GM18517 (cell line): ENCODE data around the gene NDUFS5.
"Not testable (repeated sequence)": the region's sequence is repeated elsewhere in the genome, so short reads cannot be mapped to it uniquely, and the experiment has no call there.

ENCODE experiments used
- ATAC-seq: cut with Tn5 transposase; IDR thresholded peaks from one replicate; pipeline ENCODE4 v1.9.1; 2021; ENCODE audit warnings: mild to moderate bottlenecking, moderate library complexity; ENCODE audit not compliant: unreplicated experiment

The NDUFS5 gene

GRCh38 chr1:39061951-39062350 lies 35.8 kb downstream of the NDUFS5 start:
- ATAC-seq: no peak

- ATAC-seq: no peak
Measured at GRCh38 chr1:39063191-39063590, 37.0 kb downstream of the NDUFS5 start.

DNA sequence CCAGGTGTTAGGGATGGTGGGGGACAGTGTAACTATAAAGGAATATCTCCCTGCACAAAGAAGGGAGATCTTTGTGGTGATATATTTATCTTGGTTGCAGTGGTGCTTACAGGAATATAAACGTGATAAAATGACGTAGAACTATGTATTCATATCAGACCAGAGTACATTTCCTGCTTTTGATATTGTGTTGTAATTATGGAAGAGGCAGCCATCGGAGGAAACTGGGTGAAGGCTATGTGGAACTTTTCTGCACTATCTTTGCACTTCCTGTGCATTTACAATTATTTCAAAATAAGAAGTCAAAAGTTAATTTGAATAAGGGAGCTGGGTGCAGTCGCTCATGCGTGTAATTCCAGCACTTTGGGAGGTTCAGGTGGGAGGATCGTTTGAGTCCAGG lies 37.6 kb downstream of the NDUFS5 start:
- ATAC-seq: no peak

GRCh38 chr1:39065542-39065941 lies 39.4 kb downstream of the NDUFS5 start:
- ATAC-seq: no peak

DNA sequence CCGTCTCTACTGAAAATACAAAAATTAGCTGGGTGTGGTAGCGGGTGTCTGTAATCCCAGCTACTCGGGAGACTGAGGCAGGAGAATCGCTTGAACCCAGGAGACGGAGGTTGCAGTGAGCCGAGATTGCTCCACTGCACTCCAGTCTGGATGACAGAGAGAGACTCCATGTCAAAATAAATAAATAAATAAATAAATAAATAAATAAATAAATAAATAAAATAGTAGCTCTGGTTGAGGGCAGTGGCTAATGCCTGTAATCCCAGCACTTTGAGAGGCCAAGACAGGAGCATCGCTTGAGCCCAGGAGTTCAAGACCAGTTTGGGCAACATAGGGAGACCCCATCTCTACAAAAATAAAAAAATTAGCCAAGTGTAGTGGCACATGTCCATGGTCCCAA lies 42.1 kb downstream of the NDUFS5 start:
- ATAC-seq: not testable (repeated sequence)

DNA sequence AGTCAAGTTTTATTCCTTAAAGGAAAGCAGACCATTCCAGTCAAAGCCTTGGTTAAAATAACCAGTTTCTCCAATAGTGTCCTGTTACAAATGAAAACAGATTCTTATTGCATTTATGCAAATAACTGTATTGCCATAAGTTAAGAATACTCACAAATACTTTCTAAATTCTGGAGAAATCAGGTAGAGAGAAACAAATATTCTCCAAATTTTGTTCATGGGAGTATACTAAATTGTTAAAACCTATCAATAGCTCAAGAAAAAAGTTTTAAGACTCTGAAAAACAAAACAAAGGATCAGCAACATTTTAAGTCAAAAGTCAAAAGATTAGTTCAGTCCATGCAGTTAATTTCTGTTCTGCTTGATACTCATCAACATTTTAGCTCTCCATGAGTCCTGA lies 45.4 kb downstream of the NDUFS5 start:
- ATAC-seq: not testable (repeated sequence)

DNA sequence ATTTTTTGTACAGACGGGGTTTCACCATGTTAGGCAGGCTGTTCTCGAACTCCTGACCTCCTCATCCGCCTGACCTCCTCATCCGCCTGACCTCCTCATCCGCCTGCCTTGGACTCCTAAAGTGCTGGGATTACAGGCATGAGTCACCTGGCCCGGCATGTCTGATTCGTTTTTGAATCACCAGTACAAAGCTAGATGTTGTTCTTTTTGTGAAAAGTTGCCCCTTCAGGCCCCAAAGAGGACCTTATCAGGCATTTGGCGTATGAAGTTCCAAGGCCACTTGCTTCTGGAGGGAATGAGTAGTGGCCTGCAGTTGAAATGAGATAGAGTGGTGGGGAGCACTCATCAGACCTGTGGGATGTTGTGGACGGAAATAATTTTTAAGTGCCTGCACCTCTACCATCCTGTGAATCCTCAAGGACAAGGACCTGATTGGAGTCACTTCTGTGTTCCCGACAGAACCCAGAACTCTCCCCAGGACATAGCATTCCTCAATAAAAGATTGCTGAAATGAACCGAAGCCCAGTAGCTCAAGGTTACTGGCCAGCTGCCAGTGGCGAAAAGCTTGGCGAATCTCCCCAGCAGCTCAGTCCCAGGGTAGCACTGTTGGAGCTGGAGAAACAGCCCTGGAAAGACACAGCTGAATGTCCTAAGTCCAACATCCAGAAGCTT lies 50.1 kb downstream of the NDUFS5 start:
- ATAC-seq: no peak

DNA sequence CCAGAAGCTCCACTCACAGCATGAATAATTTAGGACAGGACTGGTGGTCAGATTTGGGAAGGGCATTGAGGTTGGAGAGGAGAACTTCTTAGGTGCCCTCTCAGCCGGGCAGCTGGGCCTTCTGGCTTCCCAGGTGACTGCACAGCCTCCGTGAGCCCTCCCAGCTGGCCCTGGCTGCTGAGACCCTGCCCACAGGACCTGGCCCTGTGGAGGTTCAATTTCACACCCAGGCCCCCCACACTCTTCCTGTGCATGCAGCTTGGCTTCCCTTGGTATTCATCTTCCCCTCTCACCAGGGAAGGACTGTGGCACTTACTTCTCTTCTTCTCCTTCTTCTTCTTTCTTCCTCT lies 50.6 kb downstream of the NDUFS5 start:
- ATAC-seq: no peak

DNA sequence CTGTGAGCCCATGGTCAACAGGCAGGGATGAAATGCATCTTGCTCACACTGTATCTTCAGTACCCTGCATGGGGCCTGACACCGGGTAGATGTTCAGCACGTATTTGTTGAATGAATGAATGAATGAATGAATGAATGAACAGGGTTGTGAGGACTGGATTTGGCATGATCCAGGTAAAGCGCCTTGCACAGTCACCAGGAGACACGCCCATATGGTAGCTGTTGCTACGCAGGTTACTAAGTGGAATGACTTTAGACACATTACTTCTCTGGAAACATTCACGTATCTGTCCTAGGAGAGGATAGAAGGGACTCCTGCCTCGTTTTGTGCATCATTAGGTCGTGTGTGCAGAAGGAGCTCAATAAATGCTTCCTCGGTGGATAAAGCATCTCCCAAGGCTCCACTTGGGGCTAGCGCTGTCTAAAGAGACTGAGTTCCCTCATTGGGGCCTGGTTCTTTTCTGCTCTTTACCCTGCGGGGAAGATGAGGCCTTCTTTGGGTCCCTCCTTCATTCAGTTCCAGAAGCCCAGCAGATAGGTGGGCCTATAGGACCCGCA lies 54.2 kb downstream of the NDUFS5 start:
- ATAC-seq: no peak

- ATAC-seq: no peak
Measured at GRCh38 chr1:39080831-39081270, 54.7 kb downstream of the NDUFS5 start.

GRCh38 chr1:39081271-39082009 lies 55.3 kb downstream of the NDUFS5 start:
- ATAC-seq: no peak

DNA sequence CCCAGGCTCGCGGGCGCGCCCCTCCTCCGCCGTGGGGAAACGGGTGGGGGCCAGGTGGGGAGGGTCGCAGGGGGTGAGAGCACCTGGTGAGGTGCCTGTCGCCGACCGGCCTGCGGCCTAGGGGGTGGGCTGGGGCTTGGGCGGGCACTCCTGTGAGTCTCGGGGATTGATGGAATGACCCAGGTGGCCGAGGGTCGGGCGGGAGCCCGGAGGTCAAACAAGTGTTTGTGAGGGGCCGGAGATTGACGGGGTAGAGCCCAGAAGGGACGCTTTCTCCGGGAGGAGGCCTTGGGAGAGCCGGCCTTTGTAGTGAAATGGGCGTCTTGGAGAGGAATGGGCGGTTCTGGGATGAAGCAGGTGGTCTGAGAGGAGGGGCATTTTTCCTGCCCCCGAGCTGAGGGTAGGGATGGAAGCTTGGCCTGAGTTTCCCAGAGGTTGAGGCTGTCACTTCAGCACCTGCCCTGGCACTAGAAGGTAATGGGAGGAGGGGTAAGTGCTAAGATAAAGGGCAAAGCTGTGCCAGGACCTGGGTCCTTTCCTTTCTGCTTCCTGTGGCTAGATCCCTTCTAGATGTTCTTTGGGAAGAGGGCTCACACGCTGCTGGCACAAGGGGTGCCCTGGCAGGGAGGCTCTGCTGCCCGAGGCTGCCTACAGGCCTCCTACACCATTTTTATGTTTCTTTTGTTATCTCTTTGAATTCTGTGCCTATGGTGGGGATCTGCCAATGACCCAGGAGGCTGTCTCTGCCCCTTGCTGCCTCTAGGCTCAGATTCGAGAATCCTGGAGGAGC lies 56.1 kb downstream of the NDUFS5 start:
- ATAC-seq: no peak

DNA sequence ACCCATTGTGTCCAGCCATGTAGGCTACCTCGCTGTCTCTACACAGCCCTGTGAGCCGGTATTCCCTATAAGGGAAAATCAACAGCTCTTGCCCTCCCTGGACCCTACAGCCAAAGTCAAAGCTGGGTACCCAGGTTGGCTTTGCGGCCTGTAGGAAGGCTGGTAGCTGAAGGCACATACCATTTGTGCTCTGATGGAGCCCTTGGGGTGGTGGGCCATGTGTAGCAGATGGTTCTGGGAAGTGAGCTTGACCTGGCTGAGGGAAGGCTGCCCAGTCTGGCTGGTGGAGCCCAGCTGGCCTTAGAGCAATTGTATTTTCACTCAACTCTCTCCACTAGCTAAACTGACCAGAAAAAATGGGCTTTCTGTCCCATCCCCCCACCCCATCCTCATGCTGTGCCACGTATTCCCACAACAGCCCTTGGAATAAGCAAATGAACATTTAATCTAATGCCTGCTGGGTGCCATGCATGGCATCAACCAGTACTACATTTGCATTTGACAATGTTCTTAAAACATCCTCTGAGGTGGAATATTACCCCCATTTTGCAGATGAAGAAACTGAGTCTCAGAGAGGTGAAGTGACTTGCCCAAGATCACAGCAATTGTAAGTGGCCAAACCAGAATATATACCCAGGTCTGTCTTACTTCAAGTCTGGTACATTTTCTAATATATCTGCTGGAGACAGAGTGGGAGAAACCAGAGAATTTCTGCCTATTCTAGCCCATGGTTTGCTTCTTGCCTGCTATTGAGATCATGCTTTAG lies 56.8 kb downstream of the NDUFS5 start:
- ATAC-seq: no peak

DNA sequence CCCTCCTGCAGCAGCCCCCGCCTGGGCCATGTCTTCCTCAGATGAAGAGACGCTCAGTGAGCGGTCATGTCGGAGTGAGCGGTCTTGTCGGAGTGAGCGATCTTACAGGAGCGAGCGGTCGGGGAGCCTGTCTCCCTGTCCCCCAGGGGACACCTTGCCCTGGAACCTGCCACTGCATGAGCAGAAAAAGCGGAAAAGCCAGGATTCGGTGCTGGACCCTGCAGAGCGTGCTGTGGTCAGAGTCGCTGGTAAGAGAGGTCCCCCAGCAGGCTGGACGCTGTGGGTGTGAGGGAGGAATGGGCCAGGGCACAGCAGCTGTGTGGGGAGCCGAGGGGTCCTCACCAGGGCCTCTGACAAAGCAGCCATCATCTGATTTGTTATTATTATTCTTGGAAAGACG lies 58.0 kb downstream of the NDUFS5 start:
- no peak for ATAC-seq
